Nephron progenitor cell (in vitro differentiated cells): ENCODE results near the gene KCNAB1.
A peak's percentile ranks its signal among the peaks of the same experiment; 100 is the strongest.

Experiments used
- DNase-seq: peaks from one replicate; pipeline ENCODE4 v3.0.0; 2021
- H3K27ac Mint-ChIP-seq: 2 replicates; pipeline ENCODE4 v1.8.0; 2021; ENCODE audit warnings: mild to moderate bottlenecking, moderate library complexity, mixed read lengths
- H3K27me3 Mint-ChIP-seq: 2 replicates; pipeline ENCODE4 v1.8.0; 2021; ENCODE audit warnings: mild to moderate bottlenecking, low read depth, mixed read lengths; ENCODE audit not compliant: poor library complexity
- H3K36me3 Mint-ChIP-seq: 2 replicates; pipeline ENCODE4 v1.8.0; 2021; ENCODE audit warnings: low read depth, mixed read lengths
- H3K4me1 Mint-ChIP-seq: 2 replicates; pipeline ENCODE4 v1.8.0; 2021; ENCODE audit warnings: mixed read lengths
- H3K4me3 Mint-ChIP-seq: 2 replicates; pipeline ENCODE4 v1.8.0; 2021; ENCODE audit warnings: mild to moderate bottlenecking, moderate library complexity, mixed read lengths
- H3K9me3 Mint-ChIP-seq: 2 replicates; pipeline ENCODE4 v1.8.0; 2021; ENCODE audit warnings: mild to moderate bottlenecking, moderate library complexity, mixed read lengths
- CTCF ChIP-seq: fragments of 200-600 bp; sonication (generic); IDR thresholded peaks from 2 replicates; pipeline ENCODE4 v1.5.0; 2021; ENCODE audit warnings: antibody characterized with exemption

KCNAB1 gene

GRCh38 chr3:156290924-156291271, 170.5 kb downstream of the KCNAB1 start:
- no peaks in the 10 kb centered on the region for H3K9me3 Mint-ChIP-seq
- H3K27ac Mint-ChIP-seq = no peak overlapping the region
- peaks cover 18% of the 10 kb centered on the region for H3K4me1 Mint-ChIP-seq
- TF ChIP-seq CTCF = no peak
- H3K4me3 Mint-ChIP-seq = peak overlapping the region; percentile 75
- DNase-seq = no peak
- H3K27me3 Mint-ChIP-seq = peaks cover 76% of the 10 kb centered on the region
- no peaks in the 10 kb centered on the region for H3K36me3 Mint-ChIP-seq

GRCh38 chr3:156291272-156292123, 171.1 kb downstream of the KCNAB1 start:
- Mint-ChIP-seq H3K27ac (no peak overlapping the region), H3K9me3 (no peaks in the 10 kb centered on the region), H3K27me3 (peaks cover 79% of the 10 kb centered on the region), H3K4me3 (peak overlapping the region; percentile 75), H3K4me1 (peaks cover 18% of the 10 kb centered on the region), H3K36me3 (no peaks in the 10 kb centered on the region)
- peak; percentile 37 for DNase-seq
- no peak for TF ChIP-seq CTCF

DNA sequence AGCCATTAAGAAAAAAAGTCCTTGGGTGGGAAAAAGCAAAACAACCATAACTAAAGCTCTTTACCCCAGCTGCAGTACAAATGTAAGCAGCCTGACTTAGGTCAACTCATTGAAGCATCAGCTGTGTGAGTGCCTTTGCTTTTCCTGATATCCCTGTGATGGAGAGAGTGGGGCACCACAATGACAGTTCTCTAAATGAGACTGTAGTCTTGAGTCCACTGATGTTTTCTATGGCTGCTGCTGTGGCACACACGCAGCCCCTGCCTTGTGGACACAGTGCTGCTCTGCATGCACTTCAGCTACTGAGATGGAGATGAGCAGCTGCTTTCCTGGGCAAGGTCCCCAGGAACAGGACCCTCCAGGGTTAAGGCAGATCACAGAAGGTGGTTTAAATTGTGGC, 173.2 kb downstream of the KCNAB1 start:
- Mint-ChIP-seq H3K27ac (no peak overlapping the region), H3K36me3 (no peaks in the 10 kb centered on the region), H3K4me3 (no peak overlapping the region), H3K9me3 (no peaks in the 10 kb centered on the region), H3K4me1 (peaks cover 18% of the 10 kb centered on the region), H3K27me3 (peaks cover 71% of the 10 kb centered on the region)
- TF ChIP-seq CTCF = no peak
- DNase-seq = no peak

DNA sequence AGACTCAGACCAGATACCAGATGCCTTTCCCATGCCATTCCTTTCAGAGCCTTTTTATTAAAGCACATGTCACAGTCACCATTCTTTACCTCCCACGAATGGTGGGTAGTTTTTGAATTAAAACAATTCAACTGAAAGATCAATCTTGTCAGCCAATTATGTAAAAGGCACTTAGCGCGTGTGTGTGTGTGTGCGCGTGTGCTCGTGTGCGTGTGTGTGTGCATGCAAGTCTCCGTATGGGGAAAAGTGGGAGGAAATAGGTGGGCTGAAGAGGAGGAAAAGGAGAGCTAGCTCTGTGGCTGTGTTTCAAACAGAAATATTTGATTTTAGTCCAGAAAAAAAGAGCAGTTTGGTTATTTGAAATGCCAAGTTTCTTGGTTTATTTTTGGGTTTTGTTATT, 177.2 kb downstream of the KCNAB1 start:
- Mint-ChIP-seq H3K4me1 (no peaks in the 10 kb centered on the region), H3K36me3 (no peaks in the 10 kb centered on the region), H3K27ac (no peak overlapping the region), H3K27me3 (peaks cover 31% of the 10 kb centered on the region), H3K9me3 (no peaks in the 10 kb centered on the region), H3K4me3 (no peak overlapping the region)
- no peak for TF ChIP-seq CTCF
- DNase-seq = no peak

GRCh38 chr3:156298014-156298413, 177.6 kb downstream of the KCNAB1 start:
- H3K4me1 Mint-ChIP-seq = no peaks in the 10 kb centered on the region
- TF ChIP-seq CTCF = no peak
- no peaks in the 10 kb centered on the region for H3K9me3 Mint-ChIP-seq
- DNase-seq = no peak
- no peak overlapping the region for H3K27ac Mint-ChIP-seq
- H3K4me3 Mint-ChIP-seq = no peak overlapping the region
- H3K36me3 Mint-ChIP-seq = no peaks in the 10 kb centered on the region
- H3K27me3 Mint-ChIP-seq = peaks cover 26% of the 10 kb centered on the region

- Mint-ChIP-seq H3K27ac (no peak overlapping the region), H3K36me3 (no peaks in the 10 kb centered on the region), H3K9me3 (no peaks in the 10 kb centered on the region), H3K4me1 (peaks cover 4% of the 10 kb centered on the region), H3K4me3 (no peak overlapping the region), H3K27me3 (peaks cover 17% of the 10 kb centered on the region)
- no peak for DNase-seq
- TF ChIP-seq CTCF = no peak
Observed at GRCh38 chr3:156298938-156299337, 178.6 kb downstream of the KCNAB1 start.
